Measurements from ENCODE around the gene NRROS.
A peak's percentile ranks its signal among the peaks of the same experiment; 100 is the strongest.

The NRROS gene

DNA sequence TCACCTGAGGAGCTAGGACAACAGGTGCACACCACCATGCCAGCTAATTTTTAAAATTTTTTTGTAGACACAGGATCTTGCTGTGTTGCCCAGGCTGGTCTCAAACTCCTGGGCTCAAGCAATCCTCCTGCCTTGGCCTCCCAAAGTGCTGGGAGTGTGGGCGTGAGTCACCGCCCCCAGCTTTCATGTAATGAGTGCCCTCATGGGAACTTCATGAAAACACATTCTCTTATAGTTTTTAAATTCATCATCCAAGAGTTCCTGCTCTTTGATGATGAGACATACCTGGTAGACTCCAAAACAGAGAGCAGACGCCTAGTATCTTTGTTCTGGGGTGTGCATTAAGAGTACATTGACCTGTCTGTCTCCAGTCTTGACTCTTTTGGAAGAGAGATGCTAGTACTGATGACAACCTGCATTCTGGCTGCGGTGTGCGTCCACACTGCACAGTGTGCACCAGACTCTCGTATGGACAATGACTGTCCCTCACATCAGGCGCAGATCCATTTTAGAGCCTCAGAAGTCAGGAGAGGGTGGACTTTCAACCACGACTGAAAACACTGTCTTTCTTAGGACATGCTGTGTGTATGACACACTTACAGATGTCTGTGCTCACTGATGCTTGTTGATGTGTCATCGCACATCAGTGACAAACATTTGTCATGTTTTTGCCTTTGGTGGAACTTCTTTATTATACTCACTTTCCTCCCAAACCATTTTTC, 2.0 kb downstream of the NRROS start:
- DNase-seq (ENCODE audit: insufficient read length) (no peak), FAIRE-seq (peak; percentile 84)
- TF ChIP-seq POLR2A (IDR thresholded peaks at IDR 0.05; ENCODE audit: low read depth, low read length) (peak; percentile 40; the same call in 1 of the 2 replicates), TAF1 (IDR thresholded peaks at IDR 0.05; ENCODE audit: borderline replicate concordance, low read depth, low read length) (no peak), POLR2AphosphoS5 (IDR thresholded peaks at IDR 0.05; ENCODE audit: low read depth, low read length) (0 out of 2 replicates have a peak, but pooled peaks have one; percentile 21)

DNA sequence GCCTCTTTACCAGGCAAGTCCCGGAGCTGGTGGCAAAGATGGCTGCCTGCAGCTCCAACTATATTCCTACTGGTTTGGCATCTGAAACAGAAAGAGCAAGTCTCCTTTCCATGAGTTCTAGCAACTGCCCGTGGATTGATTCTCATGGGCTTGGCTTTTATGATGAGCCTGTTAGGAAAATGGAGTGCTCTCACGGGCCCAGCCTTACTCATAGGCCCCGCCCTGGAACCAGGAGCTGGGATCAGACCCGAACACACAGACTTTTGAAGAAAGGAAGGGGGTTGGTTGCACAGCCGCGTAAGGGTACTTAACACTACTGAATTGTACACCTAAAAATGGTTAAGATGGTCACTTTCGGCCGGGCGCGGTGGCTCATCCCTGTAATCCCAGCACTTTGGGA, 2.9 kb downstream of the NRROS start:
- FAIRE-seq (peak; percentile 54), DNase-seq (ENCODE audit: insufficient read length) (no peak)
- TF ChIP-seq POLR2AphosphoS5 (IDR thresholded peaks at IDR 0.05; ENCODE audit: low read depth, low read length) (no peak), POLR2A (IDR thresholded peaks at IDR 0.05; ENCODE audit: low read depth, low read length) (no peak), TAF1 (IDR thresholded peaks at IDR 0.05; ENCODE audit: borderline replicate concordance, low read depth, low read length) (no peak)

- TF ChIP-seq TAF1 (IDR thresholded peaks at IDR 0.05; ENCODE audit: borderline replicate concordance, low read depth, low read length) (peak; percentile 67; the same call in 1 of the 2 replicates), POLR2AphosphoS5 (IDR thresholded peaks at IDR 0.05; ENCODE audit: low read depth, low read length) (peak; percentile 76), POLR2A (IDR thresholded peaks at IDR 0.05; ENCODE audit: low read depth, low read length) (peak; percentile 82)
- FAIRE-seq (peak; percentile 93), DNase-seq (ENCODE audit: insufficient read length) (peak; percentile 70)
Observed at GRCh38 chr3:196643201-196643749, 3.8 kb downstream of the NRROS start.

DNA sequence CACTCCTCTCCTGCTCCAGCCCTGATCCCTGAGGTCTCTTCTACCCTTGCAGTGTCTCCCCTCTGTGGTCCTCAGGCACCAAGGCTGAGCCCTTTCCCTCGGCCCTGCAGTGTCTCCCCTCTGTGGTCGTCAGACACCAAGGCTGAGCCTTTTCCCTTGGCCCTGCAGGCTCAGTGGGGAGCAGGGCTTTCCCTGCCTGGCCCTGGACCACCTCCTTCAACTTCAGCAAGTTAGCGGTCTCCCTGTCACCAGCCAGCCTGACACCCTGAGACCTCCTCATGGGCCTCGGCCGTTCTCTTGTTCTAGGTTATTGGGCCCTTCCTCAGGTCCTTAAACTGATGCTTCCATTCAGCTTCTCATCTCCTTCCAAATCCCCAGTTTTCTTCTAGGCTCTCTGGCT, 4.3 kb downstream of the NRROS start:
- FAIRE-seq (no peak), DNase-seq (ENCODE audit: insufficient read length) (no peak)
- TF ChIP-seq POLR2A (IDR thresholded peaks at IDR 0.05; ENCODE audit: low read depth, low read length): no peak
- no peak for TF ChIP-seq TAF1 (IDR thresholded peaks at IDR 0.05; ENCODE audit: borderline replicate concordance, low read depth, low read length)
- no peak for TF ChIP-seq POLR2AphosphoS5 (IDR thresholded peaks at IDR 0.05; ENCODE audit: low read depth, low read length)

DNA sequence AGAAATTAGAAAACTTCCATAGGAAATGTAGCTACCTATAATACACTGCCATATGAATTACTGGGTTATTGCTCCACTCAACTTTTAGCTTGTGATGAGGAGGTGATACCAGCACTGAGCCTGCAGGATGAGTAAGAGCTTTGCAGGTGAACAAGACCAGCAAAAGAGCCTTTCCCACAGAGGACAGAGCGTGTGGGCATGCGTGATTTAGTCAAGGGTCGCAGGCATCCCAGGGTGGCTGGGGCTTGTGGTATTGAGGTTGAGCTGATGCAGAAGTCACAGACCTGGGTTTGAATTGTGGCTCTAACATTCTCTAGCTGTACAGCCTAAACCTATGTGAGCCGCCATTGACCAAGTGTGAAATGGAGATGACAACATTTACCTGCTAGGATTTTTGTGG, 5.6 kb downstream of the NRROS start:
- DNase-seq (ENCODE audit: insufficient read length) (no peak), FAIRE-seq (no peak)
- TF ChIP-seq POLR2AphosphoS5 (IDR thresholded peaks at IDR 0.05; ENCODE audit: low read depth, low read length) (no peak), POLR2A (IDR thresholded peaks at IDR 0.05; ENCODE audit: low read depth, low read length) (no peak), TAF1 (IDR thresholded peaks at IDR 0.05; ENCODE audit: borderline replicate concordance, low read depth, low read length) (no peak)

DNA sequence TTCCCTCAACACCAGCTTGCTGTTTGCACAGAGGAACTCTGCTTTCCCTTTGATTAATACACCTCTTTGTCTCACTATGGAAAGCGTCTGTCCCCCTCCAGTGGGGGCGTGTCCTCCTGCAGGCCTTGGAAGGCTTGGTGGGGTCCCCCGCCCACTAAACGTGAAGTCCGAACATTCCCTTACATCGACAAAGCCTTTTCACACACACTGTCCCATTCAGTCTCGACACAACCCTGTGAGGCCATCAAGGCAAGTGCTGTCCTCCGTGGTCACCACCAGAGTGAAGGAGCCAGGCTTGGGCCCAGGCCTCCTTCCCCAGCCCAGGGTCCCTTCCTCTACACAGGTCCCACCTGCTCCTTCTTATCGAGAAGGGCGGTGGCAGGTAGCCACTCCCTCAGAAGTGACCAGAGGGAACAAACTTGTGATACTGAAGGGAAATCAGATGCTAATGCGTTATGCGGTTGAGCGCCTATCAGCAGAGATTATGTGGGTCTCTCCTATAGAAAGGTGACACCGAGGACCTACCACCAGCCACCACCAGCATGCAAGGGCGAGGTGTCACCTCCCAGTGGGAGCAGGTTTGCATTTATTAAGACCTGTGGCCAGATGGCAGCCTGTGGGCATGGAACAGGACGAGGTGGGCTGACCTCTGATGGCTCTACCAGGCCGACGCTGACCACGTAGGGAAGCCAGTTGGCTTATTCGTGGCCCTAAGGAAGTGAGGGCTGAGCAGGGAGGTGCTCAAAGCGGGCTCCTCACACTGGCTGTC, 6.6 kb downstream of the NRROS start:
- TF ChIP-seq TAF1 (IDR thresholded peaks at IDR 0.05; ENCODE audit: borderline replicate concordance, low read depth, low read length) (no peak), POLR2AphosphoS5 (IDR thresholded peaks at IDR 0.05; ENCODE audit: low read depth, low read length) (no peak), POLR2A (IDR thresholded peaks at IDR 0.05; ENCODE audit: low read depth, low read length) (no peak)
- FAIRE-seq (no peak), DNase-seq (ENCODE audit: insufficient read length) (no peak)

- FAIRE-seq (no peak), DNase-seq (ENCODE audit: insufficient read length) (no peak)
- no peak for TF ChIP-seq POLR2AphosphoS5 (IDR thresholded peaks at IDR 0.05; ENCODE audit: low read depth, low read length)
- TF ChIP-seq POLR2A (IDR thresholded peaks at IDR 0.05; ENCODE audit: low read depth, low read length): no peak
- TF ChIP-seq TAF1 (IDR thresholded peaks at IDR 0.05; ENCODE audit: borderline replicate concordance, low read depth, low read length): no peak
Observed at GRCh38 chr3:196646666-196647216, 7.2 kb downstream of the NRROS start.

- FAIRE-seq: no peak
- no peak for DNase-seq (ENCODE audit: insufficient read length)
- TF ChIP-seq POLR2A (IDR thresholded peaks at IDR 0.05; ENCODE audit: low read depth, low read length): no peak
Observed at GRCh38 chr3:196650740-196651311, 11.3 kb downstream of the NRROS start.

DNA sequence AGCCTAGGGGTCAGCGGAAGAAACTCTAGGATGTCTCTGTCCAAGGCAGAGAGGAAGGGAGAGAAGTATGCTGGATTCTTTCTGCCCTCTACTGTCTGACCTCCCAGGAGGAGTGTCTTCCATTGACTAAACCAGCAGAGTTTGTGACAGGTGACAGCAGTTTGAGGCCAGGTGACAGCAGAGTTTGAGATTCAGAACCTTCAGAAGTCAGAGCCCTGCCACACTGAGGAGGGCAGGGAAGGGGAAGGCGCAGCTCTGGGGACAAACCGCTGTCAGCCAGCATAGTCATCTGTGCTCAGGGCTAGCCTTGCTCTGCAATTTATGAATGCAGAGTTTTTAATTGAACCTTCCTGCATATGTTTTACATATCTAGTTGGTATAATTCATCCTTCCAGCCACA, 12.3 kb downstream of the NRROS start:
- TF ChIP-seq POLR2AphosphoS5 (IDR thresholded peaks at IDR 0.05; ENCODE audit: low read depth, low read length) (no peak), TAF1 (IDR thresholded peaks at IDR 0.05; ENCODE audit: borderline replicate concordance, low read depth, low read length) (no peak), POLR2A (IDR thresholded peaks at IDR 0.05; ENCODE audit: low read depth, low read length) (no peak)
- FAIRE-seq (no peak), DNase-seq (ENCODE audit: insufficient read length) (no peak)

DNA sequence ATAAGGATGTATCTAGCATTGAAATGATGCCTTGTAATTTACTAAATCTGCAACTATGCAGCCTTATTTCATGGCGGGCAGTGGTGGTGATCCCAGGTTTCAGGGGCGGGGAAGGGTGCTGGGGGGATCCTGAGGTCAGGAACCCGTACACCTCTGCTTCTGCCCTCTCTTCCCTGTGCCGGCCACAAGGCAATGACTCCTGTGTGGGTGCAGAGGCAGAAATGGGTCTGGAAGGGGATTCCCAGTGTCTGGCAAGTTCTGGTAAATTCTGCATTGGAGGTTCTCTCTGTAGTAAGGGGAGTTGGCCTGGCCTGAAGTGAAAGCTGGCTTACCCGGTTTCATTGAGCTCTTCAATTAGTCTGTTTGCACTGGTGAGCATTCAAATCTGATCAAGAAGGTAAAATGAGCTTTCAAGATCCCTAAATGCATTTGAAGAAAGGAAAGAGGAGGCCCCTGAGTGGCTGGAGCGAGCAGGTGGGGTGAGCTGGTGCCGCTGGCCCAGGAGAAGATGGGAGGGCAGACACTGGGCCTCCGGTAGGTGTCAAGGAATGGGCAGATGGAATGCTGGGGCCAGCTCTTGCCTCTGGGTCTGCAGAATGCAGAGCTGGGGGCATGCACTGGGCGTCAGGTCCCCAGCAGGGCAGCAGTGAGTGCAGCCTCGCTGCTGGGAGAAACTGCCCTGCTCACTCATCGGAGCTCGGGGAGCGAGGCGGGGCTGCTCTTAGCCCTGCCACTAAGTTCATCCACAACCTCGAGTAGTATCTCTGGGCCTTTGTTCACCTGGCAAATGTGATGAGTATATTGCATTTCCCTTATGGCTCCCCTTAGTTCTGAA, 13.7 kb downstream of the NRROS start:
- no peak for DNase-seq (ENCODE audit: insufficient read length)

More for the DNA sequence above, 13.7 kb downstream of the NRROS start:
- no peak for TF ChIP-seq POLR2A (IDR thresholded peaks at IDR 0.05; ENCODE audit: low read depth, low read length)
- TF ChIP-seq TAF1 (IDR thresholded peaks at IDR 0.05; ENCODE audit: borderline replicate concordance, low read depth, low read length): no peak
- TF ChIP-seq POLR2AphosphoS5 (IDR thresholded peaks at IDR 0.05; ENCODE audit: low read depth, low read length): no peak
- no peak for FAIRE-seq

Data from GM12892 (cell line).